IPS-18a (cell line): ENCODE results near the gene CALM1.
"Not testable (repeated sequence)": the region's sequence is repeated elsewhere in the genome, so short reads cannot be mapped to it uniquely, and the experiment has no call there.

Experiments used
- H3K27ac ChIP-seq: one replicate; pipeline ENCODE4 v1.5.1; 2013; ENCODE audit warnings: low read length
- H3K27me3 ChIP-seq: one replicate; pipeline ENCODE4 v1.6.1; 2013; ENCODE audit warnings: mild to moderate bottlenecking, low read length; ENCODE audit not compliant: control insufficient read depth, insufficient read depth
- H3K36me3 ChIP-seq: one replicate; pipeline ENCODE4 v1.6.1; 2013; ENCODE audit warnings: low read depth, low read length; ENCODE audit not compliant: control insufficient read depth
- H3K4me1 ChIP-seq: one replicate; pipeline ENCODE4 v1.6.1; 2013; ENCODE audit warnings: low read depth, low read length; ENCODE audit not compliant: control insufficient read depth
- H3K4me3 ChIP-seq: one replicate; pipeline ENCODE4 v1.5.1; 2013; ENCODE audit warnings: low read length
- H3K9ac ChIP-seq: one replicate; pipeline ENCODE4 v1.6.1; 2013; ENCODE audit warnings: mild to moderate bottlenecking, low read length, moderate library complexity
- H3K9me3 ChIP-seq: one replicate; pipeline ENCODE4 v1.6.1; 2013; ENCODE audit warnings: low read depth, low read length; ENCODE audit not compliant: control insufficient read depth

CALM1 gene

DNA sequence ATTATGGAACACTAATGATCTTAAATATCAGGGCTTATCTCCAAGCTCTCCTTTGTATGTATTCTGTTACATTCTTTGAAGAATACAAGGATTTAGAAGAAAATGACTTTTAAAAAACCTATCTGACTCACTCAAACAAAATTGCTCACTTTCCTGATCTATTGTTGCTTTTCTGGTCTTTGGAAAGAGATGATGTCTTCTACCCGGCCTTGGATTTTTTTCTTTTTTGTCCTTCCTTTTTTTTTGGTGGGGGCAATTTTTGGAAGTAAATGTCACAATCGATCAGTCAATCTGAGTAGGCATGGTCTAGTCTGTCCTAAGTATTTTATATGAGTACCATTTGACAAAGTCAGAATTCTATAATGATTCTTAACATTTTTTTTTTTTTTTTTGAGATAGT lies 10.5 kb upstream of the CALM1 start:
- Histone ChIP-seq H3K27ac (no peak overlapping the region), H3K36me3 (no peaks in the 10 kb centered on the region), H3K9ac (no peak overlapping the region), H3K4me1 (peaks cover 25% of the 10 kb centered on the region), H3K27me3 (peaks cover 14% of the 10 kb centered on the region), H3K9me3 (no peaks in the 10 kb centered on the region), H3K4me3 (no peak overlapping the region)

DNA sequence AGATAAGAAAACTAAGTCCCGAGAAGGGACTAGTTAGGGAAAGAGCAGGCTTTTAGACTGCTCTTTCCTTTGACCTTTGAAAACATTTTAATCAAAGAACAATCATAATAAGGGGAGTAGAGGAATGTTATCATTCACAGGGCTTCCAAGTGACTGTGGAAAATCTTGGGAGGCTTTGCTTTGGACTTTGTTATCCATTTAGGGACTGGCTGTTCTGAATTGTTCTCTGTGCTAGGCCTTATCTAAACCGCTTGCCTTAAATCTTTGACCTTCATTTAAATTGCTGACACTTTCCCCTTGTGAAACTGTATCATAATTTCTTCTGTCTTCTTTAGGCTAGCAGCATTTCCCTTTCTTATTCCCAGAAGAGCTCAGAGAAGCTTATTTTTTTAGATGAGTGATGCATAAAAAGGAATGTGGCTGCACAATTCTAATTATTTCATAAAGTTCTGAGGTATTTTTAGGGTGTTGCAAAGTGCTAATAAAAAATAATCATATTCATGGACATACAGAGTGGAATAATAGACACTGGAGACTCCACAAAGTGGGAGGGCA lies 9.5 kb upstream of the CALM1 start:
- H3K27ac ChIP-seq = no peak overlapping the region
- no peak overlapping the region for H3K4me3 ChIP-seq
- H3K27me3 ChIP-seq = peaks cover 14% of the 10 kb centered on the region
- peaks cover 19% of the 10 kb centered on the region for H3K4me1 ChIP-seq
- H3K9ac ChIP-seq = no peak overlapping the region
- H3K36me3 ChIP-seq = no peaks in the 10 kb centered on the region
- H3K9me3 ChIP-seq = no peaks in the 10 kb centered on the region

DNA sequence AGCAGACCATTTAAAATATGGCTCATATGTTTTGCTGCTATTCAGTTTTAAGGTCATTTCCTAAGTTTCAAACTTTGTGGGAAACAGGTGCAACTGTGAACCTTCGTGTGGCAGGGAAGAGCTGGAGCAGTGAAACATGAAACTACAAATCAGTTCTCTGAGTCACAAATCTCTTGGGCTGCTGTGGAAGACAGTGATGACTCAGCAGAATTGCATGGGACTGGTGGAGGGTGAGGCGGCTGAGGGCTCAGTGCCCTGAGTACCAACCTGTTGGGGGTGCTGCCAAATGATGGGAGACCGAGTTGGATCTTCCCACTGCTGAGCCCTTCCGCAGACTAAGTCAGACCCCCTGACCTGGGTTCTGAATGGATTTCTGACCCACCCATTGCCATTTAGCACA lies 8.4 kb upstream of the CALM1 start:
- Histone ChIP-seq H3K9ac (no peak overlapping the region), H3K4me1 (peaks cover 18% of the 10 kb centered on the region), H3K27ac (no peak overlapping the region), H3K9me3 (no peaks in the 10 kb centered on the region), H3K27me3 (peaks cover 14% of the 10 kb centered on the region), H3K4me3 (no peak overlapping the region), H3K36me3 (no peaks in the 10 kb centered on the region)

DNA sequence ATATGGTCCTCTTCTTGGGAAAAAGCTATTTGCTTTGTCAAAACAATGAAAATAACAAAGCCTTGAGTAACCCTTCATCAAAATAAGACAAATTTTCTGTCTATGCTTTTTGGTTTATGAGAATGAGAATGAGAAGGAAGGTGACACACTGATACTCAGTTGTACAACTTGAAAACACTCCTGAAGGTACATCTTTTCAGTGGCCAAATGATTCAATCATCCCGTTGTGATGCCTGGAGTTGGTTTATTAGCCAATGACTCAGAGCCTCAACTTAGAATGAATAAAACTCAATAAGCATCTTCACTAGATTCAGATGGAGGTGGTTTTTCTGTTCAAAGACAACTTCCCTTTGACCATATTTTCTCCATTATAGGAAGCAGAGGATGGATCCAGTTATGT lies 7.8 kb upstream of the CALM1 start:
- Histone ChIP-seq H3K9me3 (no peaks in the 10 kb centered on the region), H3K27ac (no peak overlapping the region), H3K36me3 (no peaks in the 10 kb centered on the region), H3K27me3 (peaks cover 14% of the 10 kb centered on the region), H3K9ac (no peak overlapping the region), H3K4me3 (no peak overlapping the region), H3K4me1 (peaks cover 16% of the 10 kb centered on the region)

DNA sequence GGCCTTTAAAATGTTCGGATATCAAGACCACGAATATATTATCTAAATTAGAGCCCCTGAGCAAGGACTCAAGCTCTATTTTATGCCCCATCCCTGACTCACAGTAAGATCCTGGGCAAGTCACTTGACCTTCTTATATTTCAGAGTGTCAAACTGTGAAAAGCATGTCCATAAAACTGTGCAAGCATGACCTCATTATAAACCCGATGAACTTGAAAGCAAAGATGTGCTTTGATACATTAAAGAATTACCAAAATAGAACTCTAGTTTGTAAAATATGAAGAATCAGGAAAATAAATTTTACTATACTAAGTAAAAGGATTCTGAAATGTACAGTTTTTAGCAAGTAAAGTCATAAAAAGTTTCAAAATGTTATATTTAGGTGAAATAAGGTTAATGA lies 2.9 kb upstream of the CALM1 start:
- H3K4me3 ChIP-seq = no peak overlapping the region
- no peaks in the 10 kb centered on the region for H3K4me1 ChIP-seq
- no peak overlapping the region for H3K9ac ChIP-seq
- H3K27me3 ChIP-seq = no peaks in the 10 kb centered on the region
- H3K36me3 ChIP-seq = no peaks in the 10 kb centered on the region
- no peaks in the 10 kb centered on the region for H3K9me3 ChIP-seq
- H3K27ac ChIP-seq = no peak overlapping the region

- not testable (repeated sequence) for H3K4me3 ChIP-seq, H3K9ac ChIP-seq, H3K27ac ChIP-seq, H3K36me3 ChIP-seq, H3K4me1 ChIP-seq, H3K27me3 ChIP-seq, H3K9me3 ChIP-seq
These were observed 2.0 kb upstream of the CALM1 start for GRCh38 chr14:90394782-90395181.

DNA sequence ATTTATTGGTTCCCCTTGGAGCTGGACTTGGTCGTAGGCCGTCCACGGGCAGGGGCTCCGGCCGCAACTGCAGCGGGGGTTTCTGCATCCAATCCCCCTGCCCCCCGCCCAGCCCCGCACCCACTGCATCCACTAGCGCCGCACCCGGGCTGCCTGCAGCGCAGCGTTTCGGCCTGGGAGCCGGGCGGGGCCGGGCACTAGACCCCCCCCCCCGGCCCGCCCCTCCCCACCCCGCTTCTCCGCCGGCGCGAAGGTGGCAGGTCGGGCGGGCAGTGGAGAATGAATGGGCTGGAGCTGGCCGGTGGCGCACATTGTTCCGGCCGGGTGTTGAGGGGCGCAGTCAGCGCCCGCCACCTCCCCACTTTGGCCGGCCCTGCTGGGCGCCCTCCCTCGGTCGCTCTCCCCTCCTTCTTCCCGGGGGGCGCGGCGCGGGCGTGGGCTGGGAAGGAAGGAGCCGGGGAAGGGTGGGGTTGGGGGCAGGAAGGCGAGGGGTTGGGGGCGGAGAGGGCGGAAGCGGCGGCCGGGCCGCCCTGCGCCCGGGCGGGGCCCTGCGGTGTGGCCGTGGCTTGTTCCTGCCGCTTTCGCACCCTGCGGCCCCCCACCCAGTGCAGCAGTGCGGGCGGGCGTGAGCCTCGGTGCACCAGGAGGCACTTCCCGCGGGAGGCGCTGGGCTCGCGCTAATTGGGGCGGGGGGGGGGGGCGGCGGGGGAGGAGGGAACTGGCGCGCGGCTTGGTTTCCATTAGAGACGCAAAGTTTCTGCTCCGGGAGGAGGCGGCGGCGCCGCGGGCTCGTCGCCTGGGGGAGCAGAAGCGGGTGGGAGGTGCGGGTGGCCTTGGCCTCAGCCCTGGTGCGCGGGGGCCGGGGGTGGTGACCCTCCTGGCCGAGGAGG lies 841 bp downstream of the CALM1 start:
- no peaks in the 10 kb centered on the region for H3K4me1 ChIP-seq
- peak overlapping the region; percentile 95 for H3K4me3 ChIP-seq
- H3K27ac ChIP-seq = no peak overlapping the region
- H3K36me3 ChIP-seq = peaks cover 27% of the 10 kb centered on the region
- peak overlapping the region; percentile 72 for H3K9ac ChIP-seq
- H3K27me3 ChIP-seq = no peaks in the 10 kb centered on the region
- H3K9me3 ChIP-seq = no peaks in the 10 kb centered on the region

DNA sequence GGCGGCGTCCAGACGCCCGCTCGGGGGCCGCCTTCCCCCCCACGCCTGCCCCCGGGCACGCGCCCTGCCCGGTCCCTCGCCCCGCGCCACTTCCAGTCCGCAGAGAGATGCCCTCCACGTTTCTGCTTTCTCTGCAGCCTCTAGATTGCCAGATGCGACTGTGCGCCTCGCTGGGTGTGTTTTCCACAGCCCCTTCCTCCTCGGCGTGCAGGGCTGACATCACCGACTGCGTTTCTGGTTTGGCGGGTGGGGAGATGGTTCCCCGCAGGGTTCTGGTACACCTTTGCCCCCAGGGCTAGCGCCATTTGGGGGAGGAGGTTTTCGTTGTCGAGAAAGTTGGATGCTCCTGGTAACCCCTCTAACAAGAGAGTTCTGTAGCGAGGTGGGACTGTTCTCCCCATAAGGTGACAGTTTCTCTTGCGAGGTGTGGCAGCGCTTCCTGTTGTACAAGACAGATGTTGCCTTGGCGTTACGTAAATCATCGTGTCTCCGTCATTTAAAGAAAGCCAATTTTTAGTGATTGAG lies 1.5 kb downstream of the CALM1 start:
- H3K9me3 ChIP-seq = no peaks in the 10 kb centered on the region
- peak overlapping the region; percentile 49 for H3K9ac ChIP-seq
- H3K4me1 ChIP-seq = no peaks in the 10 kb centered on the region
- H3K27me3 ChIP-seq = no peaks in the 10 kb centered on the region
- peaks cover 35% of the 10 kb centered on the region for H3K36me3 ChIP-seq
- peak overlapping the region; percentile 95 for H3K4me3 ChIP-seq
- H3K27ac ChIP-seq = no peak overlapping the region

GRCh38 chr14:90398841-90399540 lies 2.2 kb downstream of the CALM1 start:
- no peaks in the 10 kb centered on the region for H3K27me3 ChIP-seq
- H3K9me3 ChIP-seq = no peaks in the 10 kb centered on the region
- no peak overlapping the region for H3K27ac ChIP-seq
- H3K9ac ChIP-seq = peak overlapping the region; percentile 49
- H3K36me3 ChIP-seq = peaks cover 41% of the 10 kb centered on the region
- no peaks in the 10 kb centered on the region for H3K4me1 ChIP-seq
- peak overlapping the region; percentile 95 for H3K4me3 ChIP-seq

DNA sequence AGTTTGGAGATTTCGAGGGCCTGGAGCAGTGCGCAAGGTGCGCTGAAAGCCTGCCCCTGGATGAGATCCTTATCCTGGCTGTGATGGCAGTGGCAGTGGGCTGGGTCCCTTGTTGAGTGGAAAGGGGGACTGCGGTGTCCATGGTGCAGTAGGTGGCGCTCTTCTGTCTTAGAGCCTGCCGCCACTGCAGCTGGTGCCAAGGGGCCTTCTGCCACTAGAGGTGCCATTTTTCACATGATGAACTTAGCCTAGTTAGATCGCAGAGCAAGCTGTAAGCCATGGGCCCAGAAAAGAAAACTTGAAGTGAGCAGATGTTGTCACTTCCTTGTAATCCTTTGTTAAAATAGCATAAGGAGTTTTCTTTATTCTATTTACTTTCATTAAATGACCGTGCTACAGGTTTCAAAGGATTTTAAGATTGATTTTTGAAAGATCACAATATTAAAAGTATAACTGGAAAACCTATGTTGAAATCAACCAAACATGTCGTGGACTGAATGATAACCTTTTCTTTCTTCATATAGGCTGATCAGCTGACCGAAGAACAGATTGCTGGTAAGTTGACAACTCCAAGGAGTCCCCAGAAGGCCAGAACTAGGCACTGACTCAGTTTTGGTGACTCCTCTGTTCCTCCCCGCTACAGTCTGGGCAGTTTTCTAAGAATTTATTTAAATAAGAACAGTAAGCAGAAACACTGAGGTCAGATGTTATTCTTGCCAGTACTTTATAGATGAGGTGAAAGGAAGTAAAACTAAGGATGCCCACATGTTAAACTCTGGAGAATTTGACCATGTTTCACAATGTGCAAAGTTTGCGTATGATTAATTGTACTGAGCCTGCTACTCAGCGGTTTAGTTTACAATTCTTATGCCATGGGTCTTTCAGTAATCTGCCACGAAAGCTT lies 3.0 kb downstream of the CALM1 start:
- no peak overlapping the region for H3K27ac ChIP-seq
- peaks cover 49% of the 10 kb centered on the region for H3K36me3 ChIP-seq
- no peaks in the 10 kb centered on the region for H3K27me3 ChIP-seq
- H3K9ac ChIP-seq = no peak overlapping the region
- peak overlapping the region; percentile 95 for H3K4me3 ChIP-seq
- H3K9me3 ChIP-seq = no peaks in the 10 kb centered on the region
- no peaks in the 10 kb centered on the region for H3K4me1 ChIP-seq
